HCT116 (cell line): ENCODE measurements around the gene TCERG1L. TPM values are rescaled to one million over a fixed set of nuclear protein-coding genes. Genes with fewer than 3 reads are reported as not detected.

Experiments
- ATAC-seq: fragments of 200-7000 bp; cut with Tn5 transposase; 2 replicates; pipeline ENCODE4 v1.9.1; 2020; ENCODE audit warnings: mild to moderate bottlenecking, moderate library complexity
- BruUV-seq: library from RNA; stranded (reverse); fragments of 400-500 nt; replicated peaks from 2 replicates; lab custom pipeline; 2021; lab: Mats Ljungman, UMichigan
- CTCF ChIA-PET: fragments of 300-600 bp; sonication (Branson Sonifier 250); formaldehyde crosslinking; loops from one replicate; lab custom pipeline; 2021; ENCODE audit warnings: antibody characterized with exemption; lab: Charles Lee
- POLR2A ChIA-PET: fragments of 300-600, 350-600 bp; sonication (Branson Sonifier 250); formaldehyde crosslinking; loops from one replicate; lab custom pipeline; 2021; ENCODE audit warnings: antibody characterized with exemption; lab: Charles Lee
- RAD21 ChIA-PET, 2 experiments: fragments of 300-600 bp; sonication (Branson Sonifier 250); formaldehyde crosslinking; loops; one replicate each; lab custom pipeline; 2023; ENCODE audit warnings: low total read pairs in 2 of 2; ENCODE audit not compliant: uncharacterized antibody in 2 of 2, unreplicated experiment in 2 of 2, low non-redundant PET in 1 of 2; lab: Charles Lee
- DNase-seq: peaks from one replicate; pipeline ENCODE4 v3.0.0-alpha.2; 2010; ENCODE audit warnings: low read depth, low spot score
- H2AFZ ChIP-seq: fragments of 200-600 bp; shearing (Covaris generic), sonication (generic); 2 replicates; pipeline ENCODE4 v1.6.1; 2017; ENCODE audit warnings: low read depth, mixed run types, mixed read lengths, antibody characterized with exemption, low read length; ENCODE audit not compliant: poor library complexity, severe bottlenecking
- H3K27ac ChIP-seq: 2 replicates; pipeline ENCODE4 v1.5.1; 2012; ENCODE audit warnings: low read depth, low read length
- H3K27me3 ChIP-seq: fragments of 200-600 bp; sonication (generic); 2 replicates; pipeline ENCODE4 v1.6.1; 2016; ENCODE audit warnings: mixed run types, low read length, mixed read lengths; ENCODE audit not compliant: insufficient read depth
- H3K36me3 ChIP-seq, 2 experiments: fragments of 200-500 bp in 1 of 2; fragments of 200-600 bp in 1 of 2; sonication (Bioruptor generic) in 1 of 2; sonication (generic) in 1 of 2; 2 replicates each; pipeline versions ENCODE4 v1.5.1 to v1.6.1; 2014 to 2016; ENCODE audit warnings: low read length in 2 of 2, inconsistent platforms in 1 of 2, mixed read lengths in 1 of 2, mixed run types in 1 of 2; ENCODE audit not compliant: insufficient read depth in 2 of 2, control insufficient read depth in 1 of 2
- H3K4me1 ChIP-seq, 2 experiments: fragments of 200-600 bp in 1 of 2; sonication (generic) in 1 of 2; 2 replicates each; pipeline versions ENCODE4 v1.5.1 to v1.6.1; 2012 to 2017; ENCODE audit warnings: low read length in 2 of 2, inconsistent platforms in 1 of 2, mild to moderate bottlenecking in 1 of 2, mixed read lengths in 1 of 2, mixed run types in 1 of 2, moderate library complexity in 1 of 2; ENCODE audit not compliant: insufficient read depth in 2 of 2, control insufficient read depth in 1 of 2
- H3K4me2 ChIP-seq: fragments of 200-600 bp; sonication (generic); 2 replicates; pipeline ENCODE4 v1.6.1; 2017; ENCODE audit warnings: mixed run types, low read length, mixed read lengths
- H3K4me3 ChIP-seq, 2 experiments: fragments of 200-600 bp in 1 of 2; sonication (generic) in 1 of 2; replicated peaks in 1 of 2; 2 replicates each; pipeline ENCODE4 v1.5.1; 2011 to 2016; ENCODE audit warnings: low read length in 2 of 2, control low read depth in 1 of 2, low read depth in 1 of 2, mild to moderate bottlenecking in 1 of 2, mixed read lengths in 1 of 2, mixed run types in 1 of 2
- H3K79me2 ChIP-seq: fragments of 200-600 bp; sonication (generic); 2 replicates; pipeline ENCODE4 v1.6.1; 2017; ENCODE audit warnings: mild to moderate bottlenecking, mixed run types, low read length, moderate library complexity, mixed read lengths; ENCODE audit not compliant: insufficient read depth
- H3K9ac ChIP-seq: fragments of 200-600 bp; sonication (generic); 2 replicates; pipeline ENCODE4 v1.6.1; 2016; ENCODE audit warnings: low read length, mixed read lengths
- H3K9me2 ChIP-seq: fragments of 200-600 bp; sonication (generic), shearing (Covaris generic); 2 replicates; pipeline ENCODE4 v1.6.1; 2017; ENCODE audit warnings: mixed run types, mild to moderate bottlenecking, moderate library complexity; ENCODE audit not compliant: insufficient read depth
- H3K9me3 ChIP-seq, 2 experiments: fragments of 200-500 bp in 1 of 2; fragments of 200-600 bp in 1 of 2; sonication (Bioruptor generic) in 1 of 2; sonication (generic) in 1 of 2; 2 replicates each; pipeline ENCODE4 v1.6.1; 2014 to 2017; ENCODE audit warnings: low read length in 2 of 2, mixed read lengths in 2 of 2, inconsistent platforms in 1 of 2, low read depth in 1 of 2, mild to moderate bottlenecking in 1 of 2, mixed run types in 1 of 2, moderate library complexity in 1 of 2; ENCODE audit not compliant: control insufficient read depth in 1 of 2, insufficient read depth in 1 of 2
- H4K20me1 ChIP-seq: fragments of 200-600 bp; sonication (generic), shearing (Covaris generic); 2 replicates; pipeline ENCODE4 v1.6.1; 2017; ENCODE audit warnings: mixed run types, mild to moderate bottlenecking, moderate library complexity; ENCODE audit not compliant: insufficient read depth
- CBX3 ChIP-seq: IDR thresholded peaks from 2 replicates; pipeline ENCODE4 v1.6.1; 2012; ENCODE audit warnings: low read depth
- EZH2phosphoT487 ChIP-seq: fragments of 200-600 bp; IDR thresholded peaks from 2 replicates; pipeline ENCODE4 v1.6.1; 2018; ENCODE audit warnings: antibody characterized with exemption, borderline replicate concordance
- POLR2AphosphoS5 ChIP-seq: IDR thresholded peaks from 2 replicates; pipeline ENCODE4 v1.6.1; 2011; ENCODE audit warnings: mild to moderate bottlenecking, low read depth, low read length, moderate library complexity
- SRF ChIP-seq: IDR thresholded peaks from 2 replicates; pipeline ENCODE4 v1.6.1; 2012; ENCODE audit warnings: low read depth
- YY1 ChIP-seq: IDR thresholded peaks from 2 replicates; pipeline ENCODE4 v1.6.1; 2011; ENCODE audit warnings: low read length, low read depth, moderate library complexity, mild to moderate bottlenecking; ENCODE audit not compliant: insufficient replicate concordance; ENCODE audit errors: extremely low read depth
- ZNF274 ChIP-seq: fragments of 200-500 bp; sonication (Bioruptor generic); IDR thresholded peaks from 2 replicates; pipeline ENCODE4 v1.6.1; 2014; ENCODE audit warnings: mild to moderate bottlenecking, low read depth, low read length, inconsistent platforms
- intact Hi-C: fragments of 100-400 bp; cut with micrococcal nuclease; formaldehyde crosslinking; loops from 2 replicates; pipeline ENCODE4 v1.10.0; 2022
- total RNA-seq: library from RNA; stranded (reverse); gene quantifications from one replicate; pipeline ENCODE4 v1.2.1, GENCODE V29; 2021; ENCODE audit not compliant: unreplicated experiment
- TF ChIP-seq, protein P1 (sequence below), 3 experiments: fragments of 200-600 bp in 1 of 3; sonication (generic) in 1 of 3; IDR thresholded peaks in 2 of 3; conservative IDR thresholded peaks in 1 of 3; 2 replicates each; pipeline ENCODE4 v1.5.1; 2012 to 2017; ENCODE audit warnings: low read depth in 2 of 3, low read length in 2 of 3, antibody characterized with exemption in 1 of 3, borderline replicate concordance in 1 of 3, control low read depth in 1 of 3, mild to moderate bottlenecking in 1 of 3, mixed read lengths in 1 of 3, mixed run types in 1 of 3, moderate library complexity in 1 of 3; ENCODE audit not compliant: insufficient read depth in 1 of 3
- TF ChIP-seq, protein P2 (sequence below): IDR thresholded peaks from 2 replicates; pipeline ENCODE4 v1.6.1; 2012

The TCERG1L gene
- total RNA-seq, 1 experiment from 2014 or later = not detected

GRCh38 chr10:131337741-131338140 is 26.2 kb upstream of the TCERG1L start (continued):
- TF ChIP-seq, protein P1, sequence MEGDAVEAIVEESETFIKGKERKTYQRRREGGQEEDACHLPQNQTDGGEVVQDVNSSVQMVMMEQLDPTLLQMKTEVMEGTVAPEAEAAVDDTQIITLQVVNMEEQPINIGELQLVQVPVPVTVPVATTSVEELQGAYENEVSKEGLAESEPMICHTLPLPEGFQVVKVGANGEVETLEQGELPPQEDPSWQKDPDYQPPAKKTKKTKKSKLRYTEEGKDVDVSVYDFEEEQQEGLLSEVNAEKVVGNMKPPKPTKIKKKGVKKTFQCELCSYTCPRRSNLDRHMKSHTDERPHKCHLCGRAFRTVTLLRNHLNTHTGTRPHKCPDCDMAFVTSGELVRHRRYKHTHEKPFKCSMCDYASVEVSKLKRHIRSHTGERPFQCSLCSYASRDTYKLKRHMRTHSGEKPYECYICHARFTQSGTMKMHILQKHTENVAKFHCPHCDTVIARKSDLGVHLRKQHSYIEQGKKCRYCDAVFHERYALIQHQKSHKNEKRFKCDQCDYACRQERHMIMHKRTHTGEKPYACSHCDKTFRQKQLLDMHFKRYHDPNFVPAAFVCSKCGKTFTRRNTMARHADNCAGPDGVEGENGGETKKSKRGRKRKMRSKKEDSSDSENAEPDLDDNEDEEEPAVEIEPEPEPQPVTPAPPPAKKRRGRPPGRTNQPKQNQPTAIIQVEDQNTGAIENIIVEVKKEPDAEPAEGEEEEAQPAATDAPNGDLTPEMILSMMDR (IDR thresholded peaks at IDR 0.05 in 2 of 3, conservative IDR thresholded peaks at IDR 0.05 in 1 of 3; ENCODE audit: borderline replicate concordance in 1 of 3, insufficient read depth in 1 of 3, low read depth in 2 of 3, low read length in 2 of 3) = no peak
- TF ChIP-seq EZH2phosphoT487 = no peak

- no peaks in the 10 kb centered on the region for H3K79me2 ChIP-seq
- intact Hi-C loops = no loop called here
- H3K4me1 ChIP-seq = no peaks in the 10 kb centered on the region
- H3K4me3 ChIP-seq = no peak overlapping the region
- no peaks in the 10 kb centered on the region for H3K36me3 ChIP-seq
- BruUV-seq = no TSS peak
- H3K9me2 ChIP-seq = no peaks in the 10 kb centered on the region
- POLR2A ChIA-PET = no interaction called here
- H3K9ac ChIP-seq = no peak overlapping the region
- H3K27ac ChIP-seq = no peak overlapping the region
- H3K4me2 ChIP-seq = no peak overlapping the region
- RAD21 ChIA-PET = no interaction called here
- no peak overlapping the region for H2AFZ ChIP-seq
- CTCF ChIA-PET = no interaction called here
- no peaks in the 10 kb centered on the region for H3K9me3 ChIP-seq
- ATAC-seq = no peak
- no peaks in the 10 kb centered on the region for H4K20me1 ChIP-seq
- 0 out of 2 replicates have a peak, but pooled peaks cover under 1% of the 10 kb centered on the region for H3K27me3 ChIP-seq
- DNase-seq = no peak
- no peak for TF ChIP-seq SRF
- no peak for TF ChIP-seq ZNF274
- no peak for TF ChIP-seq POLR2AphosphoS5
- no peak for TF ChIP-seq CBX3
- no peak for TF ChIP-seq YY1
- TF ChIP-seq, protein P2, sequence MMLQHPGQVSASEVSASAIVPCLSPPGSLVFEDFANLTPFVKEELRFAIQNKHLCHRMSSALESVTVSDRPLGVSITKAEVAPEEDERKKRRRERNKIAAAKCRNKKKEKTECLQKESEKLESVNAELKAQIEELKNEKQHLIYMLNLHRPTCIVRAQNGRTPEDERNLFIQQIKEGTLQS = no peak
- TF ChIP-seq, all 23 proteins: peak for 0
These were observed 21.3 kb upstream of the TCERG1L start for GRCh38 chr10:131332821-131333220.
